WI38 (cell line): Measurements from ENCODE around the gene SAMD14.

ENCODE experiments used
- H3K4me3 ChIP-seq: 2 replicates; pipeline ENCODE4 v1.5.1; 2011; ENCODE audit warnings: low read depth, mild to moderate bottlenecking, control low read depth, low read length
- CTCF ChIP-seq: IDR thresholded peaks from 2 replicates; pipeline ENCODE4 v1.5.1; 2012; ENCODE audit warnings: low read depth, mild to moderate bottlenecking, control low read depth, low read length

Gene SAMD14

DNA sequence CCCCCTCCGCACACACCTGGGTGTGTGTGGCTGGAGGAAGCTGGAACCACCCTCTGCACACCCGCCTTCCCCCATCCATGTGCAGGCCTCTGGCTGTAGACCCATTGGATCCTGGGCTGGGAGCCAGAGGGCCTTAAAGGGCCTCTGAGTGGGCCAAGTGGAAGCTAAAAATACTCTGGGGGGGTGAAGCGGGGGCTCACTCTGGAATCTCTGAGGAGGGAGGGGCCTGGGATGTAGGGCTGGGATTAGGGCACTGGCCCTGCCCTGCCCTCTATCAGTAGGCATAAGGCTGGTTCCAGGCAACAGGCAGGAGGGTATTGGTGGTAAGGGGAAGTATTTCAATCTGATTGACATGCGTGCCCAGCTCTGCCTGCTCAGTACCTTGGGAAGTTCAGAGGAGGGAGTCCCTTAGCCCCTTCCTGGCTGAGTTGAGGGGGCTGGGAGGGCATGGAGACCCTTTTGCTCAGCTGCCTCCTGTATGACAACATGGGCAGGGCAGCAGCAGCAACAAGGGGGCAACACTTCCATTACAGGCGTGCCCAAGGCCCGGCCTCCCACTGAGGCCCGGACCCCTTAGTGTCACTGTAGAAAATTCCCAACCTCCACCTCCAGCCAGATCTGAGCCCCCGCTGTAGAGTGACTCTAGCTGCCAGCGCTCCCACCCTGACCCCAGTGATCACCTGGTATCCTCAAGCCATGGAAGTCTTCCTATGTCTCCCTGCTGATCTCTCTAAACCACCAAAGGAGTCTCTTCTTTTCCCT lies 68.8 kb downstream of the SAMD14 start:
- H3K4me3 ChIP-seq, result no peak overlapping the region
- no peak for TF ChIP-seq CTCF
